Measurements from ENCODE around the gene RARB. TPM values are rescaled to one million over a fixed set of nuclear protein-coding genes. Genes with fewer than 3 reads are reported as not detected.

RARB gene
- total RNA-seq, 1 donor from 2014 or later: not detected

DNA sequence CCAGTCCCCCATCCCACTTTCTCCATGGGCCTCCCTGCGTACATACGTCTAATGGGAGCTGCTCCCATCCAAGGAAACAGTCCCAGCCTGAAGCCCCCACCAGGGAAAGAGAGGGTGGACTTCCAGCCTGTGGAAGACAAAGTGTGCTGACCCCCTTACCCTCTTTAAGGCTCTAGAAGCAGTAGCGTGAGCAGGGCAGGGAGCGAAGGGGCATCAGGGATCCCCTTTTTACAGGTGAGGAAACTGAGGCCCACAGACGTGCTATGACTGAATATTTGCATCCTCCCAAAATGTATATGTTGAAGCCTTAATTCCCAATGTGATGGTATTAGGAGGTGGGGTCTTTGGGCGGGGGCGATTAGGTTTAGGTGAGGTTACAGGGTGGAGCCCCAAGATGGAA is 153.3 kb downstream of the RARB start:
- ATAC-seq (ENCODE audit: low read depth) (no peak), DNase-seq (no peak)
- Mint-ChIP-seq H3K27ac (no peak overlapping the region), H3K27me3 (peaks cover 8% of the 10 kb centered on the region), H3K4me3 (no peak overlapping the region), H3K4me1 (no peaks in the 10 kb centered on the region), H3K9me3 (no peaks in the 10 kb centered on the region), H3K36me3 (ENCODE audit: low read depth) (no peaks in the 10 kb centered on the region)
- CTCF ChIA-PET: interaction anchor here (1.9 kb wide), 1 partner anchor 14 kb away, joined by 4 read pairs; no protein-coding TSS in a partner anchor
- POLR2A ChIA-PET: no interaction called here
- intact Hi-C loops (cut with micrococcal nuclease): no loop called here
- no peak for TF ChIP-seq CTCF (IDR thresholded peaks at IDR 0.05)

- no peaks in the 10 kb centered on the region for H3K4me1 Mint-ChIP-seq
- intact Hi-C loops (cut with micrococcal nuclease): no loop called here
- no peak for TF ChIP-seq CTCF (IDR thresholded peaks at IDR 0.05)
- ChIA-PET CTCF (interaction anchor here (1.9 kb wide), 1 partner anchor 14 kb away, joined by 4 read pairs; no protein-coding TSS in a partner anchor), POLR2A (no interaction called here)
- no peak overlapping the region for H3K4me3 Mint-ChIP-seq
- ATAC-seq (ENCODE audit: low read depth) (no peak), DNase-seq (no peak)
- H3K27ac Mint-ChIP-seq: no peak overlapping the region
- no peaks in the 10 kb centered on the region for H3K36me3 Mint-ChIP-seq (ENCODE audit: low read depth)
- peaks cover 3% of the 10 kb centered on the region for H3K27me3 Mint-ChIP-seq
- no peaks in the 10 kb centered on the region for H3K9me3 Mint-ChIP-seq
These were observed 153.8 kb downstream of the RARB start for GRCh38 chr3:25581823-25582222.

DNA sequence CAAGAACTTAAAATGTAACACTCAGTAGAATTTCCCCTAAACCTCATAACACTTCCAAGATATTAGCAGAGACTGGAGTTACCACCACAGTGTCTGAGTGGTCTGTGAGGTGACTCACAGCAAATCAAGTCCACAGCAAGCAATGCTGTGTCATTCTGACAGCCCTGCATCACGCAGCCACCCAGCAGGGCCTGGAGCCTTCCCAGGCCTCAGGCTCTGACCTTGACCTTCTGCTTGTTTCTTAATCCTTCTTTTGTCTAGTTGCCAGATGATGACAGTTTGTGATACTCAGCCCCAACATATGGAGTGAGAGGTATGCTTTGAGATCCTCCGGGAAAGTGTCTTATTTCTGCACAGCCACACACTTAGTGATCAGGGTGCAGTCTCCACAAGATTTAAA is 154.2 kb downstream of the RARB start:
- no peaks in the 10 kb centered on the region for H3K4me1 Mint-ChIP-seq
- peaks cover 3% of the 10 kb centered on the region for H3K27me3 Mint-ChIP-seq
- no peak for TF ChIP-seq CTCF (IDR thresholded peaks at IDR 0.05)
- H3K9me3 Mint-ChIP-seq: no peaks in the 10 kb centered on the region
- ChIA-PET POLR2A (no interaction called here), CTCF (interaction anchor here (1.9 kb wide), 1 partner anchor 13 kb away, joined by 4 read pairs; no protein-coding TSS in a partner anchor)
- no peak overlapping the region for H3K4me3 Mint-ChIP-seq
- DNase-seq (no peak), ATAC-seq (ENCODE audit: low read depth) (no peak)
- no peak overlapping the region for H3K27ac Mint-ChIP-seq
- no peaks in the 10 kb centered on the region for H3K36me3 Mint-ChIP-seq (ENCODE audit: low read depth)
- intact Hi-C loops (cut with micrococcal nuclease): no loop called here

- CTCF ChIA-PET: no interaction called here
- H3K27me3 Mint-ChIP-seq: peaks cover 3% of the 10 kb centered on the region
- no peak overlapping the region for H3K27ac Mint-ChIP-seq
- no peaks in the 10 kb centered on the region for H3K4me1 Mint-ChIP-seq
- no peak for TF ChIP-seq CTCF (IDR thresholded peaks at IDR 0.05)
- H3K36me3 Mint-ChIP-seq (ENCODE audit: low read depth): no peaks in the 10 kb centered on the region
- POLR2A ChIA-PET: no interaction called here
- ATAC-seq (ENCODE audit: low read depth) (no peak), DNase-seq (no peak)
- intact Hi-C loops (cut with micrococcal nuclease): no loop called here
- peaks cover 7% of the 10 kb centered on the region for H3K9me3 Mint-ChIP-seq
- H3K4me3 Mint-ChIP-seq: no peak overlapping the region
These were observed 155.3 kb downstream of the RARB start for GRCh38 chr3:25583343-25583742.

DNA sequence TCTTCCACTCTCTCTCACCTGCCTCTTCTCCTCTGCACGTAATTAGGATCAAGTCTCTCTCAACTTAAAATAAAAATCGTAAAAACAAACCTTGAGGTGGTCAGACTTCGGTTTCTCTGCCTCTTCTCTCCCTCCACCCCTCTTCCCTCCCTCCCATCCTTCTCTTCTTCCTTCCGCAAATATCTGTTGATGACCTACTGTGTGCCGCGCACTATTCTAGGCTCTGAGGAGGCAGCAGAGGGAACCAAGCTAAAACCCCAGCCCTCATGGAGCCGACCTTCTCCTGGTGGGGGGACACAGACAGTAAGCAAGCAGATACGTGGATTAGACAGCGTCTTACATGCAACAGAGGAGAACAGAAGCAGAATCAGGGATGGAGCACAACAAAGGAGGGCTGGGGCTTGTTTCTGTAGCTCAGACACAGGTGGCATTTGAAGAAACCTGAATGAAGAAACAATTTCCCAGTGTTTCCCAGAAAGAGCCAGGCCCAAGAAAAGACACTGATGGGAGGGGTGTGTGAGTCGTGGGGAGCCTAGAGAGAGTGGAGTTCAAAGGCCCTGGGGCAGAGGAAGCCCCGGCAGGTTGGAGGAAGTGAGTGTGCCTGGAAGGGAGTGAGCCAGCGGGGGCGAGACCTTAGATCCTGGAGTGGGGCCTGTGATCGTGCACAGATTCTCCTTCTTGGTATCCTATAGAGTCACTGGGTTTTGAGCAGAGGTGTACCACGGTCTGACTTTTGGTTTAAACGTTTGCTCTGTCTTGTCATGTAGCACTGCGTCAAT is 156.1 kb downstream of the RARB start:
- H3K27ac Mint-ChIP-seq: no peak overlapping the region
- ChIA-PET CTCF (interaction anchor here (0.6 to 1.0 kb wide), 2 partner anchors 9 to 1533 kb away, joined by 3 to 4 read pairs; no protein-coding TSS in a partner anchor), POLR2A (no interaction called here)
- peaks cover 7% of the 10 kb centered on the region for H3K9me3 Mint-ChIP-seq
- intact Hi-C loops (cut with micrococcal nuclease): no loop called here
- DNase-seq (no peak), ATAC-seq (ENCODE audit: low read depth) (no peak)
- peaks cover 3% of the 10 kb centered on the region for H3K27me3 Mint-ChIP-seq
- H3K4me3 Mint-ChIP-seq: no peak overlapping the region
- H3K4me1 Mint-ChIP-seq: no peaks in the 10 kb centered on the region
- no peak for TF ChIP-seq CTCF (IDR thresholded peaks at IDR 0.05)
- no peaks in the 10 kb centered on the region for H3K36me3 Mint-ChIP-seq (ENCODE audit: low read depth)
